ENCODE results near the gene BACH2. TPM values are rescaled to one million over a fixed set of nuclear protein-coding genes. Genes with fewer than 3 reads are reported as not detected.

The BACH2 gene
- total RNA-seq, 1 donor, result 3.6 TPM

- no peaks in the 10 kb centered on the region for H3K9me3 ChIP-seq (ENCODE audit: low read depth, low read length)
- no peaks in the 10 kb centered on the region for H4K20me1 ChIP-seq (ENCODE audit: insufficient read depth, low read length)
- no peak overlapping the region for H3K4me3 ChIP-seq (ENCODE audit: insufficient read depth, low read length)
- no peaks in the 10 kb centered on the region for H3K79me2 ChIP-seq (ENCODE audit: insufficient read depth, low read length)
- TF ChIP-seq CTCF (IDR thresholded peaks at IDR 0.05; ENCODE audit: extremely low read depth, low read depth, low read length), result no peak
- H3K4me2 ChIP-seq (ENCODE audit: insufficient read depth, low read length), result no peak overlapping the region
- H3K4me1 ChIP-seq (ENCODE audit: insufficient read depth, low read length), result no peaks in the 10 kb centered on the region
- H3K36me3 ChIP-seq (ENCODE audit: insufficient read depth, low read length), result no peaks in the 10 kb centered on the region
- H2AFZ ChIP-seq (ENCODE audit: low read length), result no peak overlapping the region
- no peaks in the 10 kb centered on the region for H3K27me3 ChIP-seq (ENCODE audit: insufficient read depth, low read length)
- H3K27ac ChIP-seq (ENCODE audit: low read depth, low read length), result no peak overlapping the region
- no peak for DNase-seq (ENCODE audit: insufficient read length, low spot score, missing footprints)
Observed at GRCh38 chr6:90107771-90108282, 188.8 kb downstream of the BACH2 start.

GRCh38 chr6:90107371-90107770, 189.3 kb downstream of the BACH2 start:
- no peaks in the 10 kb centered on the region for H3K4me1 ChIP-seq (ENCODE audit: insufficient read depth, low read length)
- H3K4me2 ChIP-seq (ENCODE audit: insufficient read depth, low read length), result no peak overlapping the region
- no peak for TF ChIP-seq CTCF (IDR thresholded peaks at IDR 0.05; ENCODE audit: extremely low read depth, low read depth, low read length)
- H3K27ac ChIP-seq (ENCODE audit: low read depth, low read length), result no peak overlapping the region
- no peak overlapping the region for H2AFZ ChIP-seq (ENCODE audit: low read length)
- H3K9me3 ChIP-seq (ENCODE audit: low read depth, low read length), result no peaks in the 10 kb centered on the region
- no peaks in the 10 kb centered on the region for H3K27me3 ChIP-seq (ENCODE audit: insufficient read depth, low read length)
- no peaks in the 10 kb centered on the region for H3K79me2 ChIP-seq (ENCODE audit: insufficient read depth, low read length)
- no peaks in the 10 kb centered on the region for H4K20me1 ChIP-seq (ENCODE audit: insufficient read depth, low read length)
- no peak overlapping the region for H3K4me3 ChIP-seq (ENCODE audit: insufficient read depth, low read length)
- no peak for DNase-seq (ENCODE audit: insufficient read length, low spot score, missing footprints)
- H3K36me3 ChIP-seq (ENCODE audit: insufficient read depth, low read length), result no peaks in the 10 kb centered on the region

DNA sequence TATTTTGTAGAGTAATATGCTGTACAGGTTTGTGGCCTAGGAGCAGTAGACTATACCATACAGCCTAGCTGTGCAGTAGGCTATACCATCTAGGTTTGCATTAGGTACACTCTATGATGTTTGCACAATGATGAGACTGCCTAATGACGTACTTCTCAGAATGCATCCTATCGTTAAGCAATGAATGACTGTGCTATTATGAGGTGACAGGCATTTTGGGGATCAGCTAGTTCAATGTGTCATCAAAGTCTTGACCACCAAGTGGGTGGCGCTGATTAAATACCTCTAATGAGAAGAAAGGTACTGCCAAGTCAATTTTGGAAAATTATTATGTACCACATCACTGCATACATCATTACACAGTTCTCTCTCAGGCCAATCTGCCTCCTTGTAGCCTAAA, 190.2 kb downstream of the BACH2 start:
- no peak overlapping the region for H3K4me3 ChIP-seq (ENCODE audit: insufficient read depth, low read length)
- peak overlapping the region; percentile 14 for H2AFZ ChIP-seq (ENCODE audit: low read length)
- no peaks in the 10 kb centered on the region for H3K9me3 ChIP-seq (ENCODE audit: low read depth, low read length)
- H3K4me1 ChIP-seq (ENCODE audit: insufficient read depth, low read length), result no peaks in the 10 kb centered on the region
- no peaks in the 10 kb centered on the region for H3K79me2 ChIP-seq (ENCODE audit: insufficient read depth, low read length)
- no peaks in the 10 kb centered on the region for H3K36me3 ChIP-seq (ENCODE audit: insufficient read depth, low read length)
- no peak for TF ChIP-seq CTCF (IDR thresholded peaks at IDR 0.05; ENCODE audit: extremely low read depth, low read depth, low read length)
- no peak overlapping the region for H3K27ac ChIP-seq (ENCODE audit: low read depth, low read length)
- no peak overlapping the region for H3K4me2 ChIP-seq (ENCODE audit: insufficient read depth, low read length)
- no peak for DNase-seq (ENCODE audit: insufficient read length, low spot score, missing footprints)
- H3K27me3 ChIP-seq (ENCODE audit: insufficient read depth, low read length), result no peaks in the 10 kb centered on the region
- H4K20me1 ChIP-seq (ENCODE audit: insufficient read depth, low read length), result no peaks in the 10 kb centered on the region

DNA sequence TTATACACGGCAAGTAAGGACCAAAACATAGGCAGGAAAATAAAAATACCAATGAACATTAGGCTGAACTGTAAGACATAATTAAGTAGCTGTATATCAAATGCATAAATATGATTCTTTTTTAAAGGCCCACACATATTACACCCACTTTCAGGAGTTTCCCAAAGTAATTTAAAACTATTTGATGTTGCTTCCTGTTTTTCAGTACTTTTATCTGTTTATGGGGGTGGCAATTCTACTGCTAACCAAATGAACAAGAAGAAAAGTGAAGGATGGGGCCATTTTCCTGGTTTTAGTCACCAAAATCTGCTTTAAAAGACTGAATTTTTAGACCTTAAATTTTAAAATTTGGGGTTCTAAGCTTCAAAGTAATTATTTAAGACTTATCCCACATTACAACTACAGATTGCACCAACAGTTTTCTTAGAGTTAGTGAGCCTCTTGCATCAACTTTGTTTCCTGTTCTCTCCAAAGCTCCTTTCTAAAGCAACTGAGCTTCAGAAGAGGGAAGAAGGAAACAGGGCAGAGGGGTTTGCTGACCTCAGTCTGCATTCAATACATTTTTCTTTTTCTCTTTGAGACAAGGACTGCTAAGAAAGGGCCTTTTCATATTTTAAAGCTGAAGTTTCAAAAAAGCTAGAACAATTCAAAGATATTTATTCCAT, 191.0 kb downstream of the BACH2 start:
- Histone ChIP-seq H3K4me2 (ENCODE audit: insufficient read depth, low read length) (no peak overlapping the region), H2AFZ (ENCODE audit: low read length) (no peak overlapping the region), H4K20me1 (ENCODE audit: insufficient read depth, low read length) (no peaks in the 10 kb centered on the region), H3K36me3 (ENCODE audit: insufficient read depth, low read length) (no peaks in the 10 kb centered on the region), H3K27ac (ENCODE audit: low read depth, low read length) (no peak overlapping the region), H3K27me3 (ENCODE audit: insufficient read depth, low read length) (no peaks in the 10 kb centered on the region), H3K9me3 (ENCODE audit: low read depth, low read length) (no peaks in the 10 kb centered on the region), H3K79me2 (ENCODE audit: insufficient read depth, low read length) (no peaks in the 10 kb centered on the region), H3K4me1 (ENCODE audit: insufficient read depth, low read length) (no peaks in the 10 kb centered on the region), H3K4me3 (ENCODE audit: insufficient read depth, low read length) (no peak overlapping the region)
- peak; percentile 23 for DNase-seq (ENCODE audit: insufficient read length, low spot score, missing footprints)
- TF ChIP-seq CTCF (IDR thresholded peaks at IDR 0.05; ENCODE audit: extremely low read depth, low read depth, low read length), result no peak
